Fibroblast of lung (primary cell): ENCODE data around the gene IL1A.

Experiments used
- EZH2 ChIP-seq: IDR thresholded peaks from 2 replicates; pipeline ENCODE4 v1.5.1; 2012; ENCODE audit warnings: low read length, control low read depth, mild to moderate bottlenecking; ENCODE audit errors: missing control alignments
- TF ChIP-seq, protein P1 (sequence below), 2 donors: IDR thresholded peaks in 1 of 2; conservative IDR thresholded peaks in 1 of 2; 1 replicate in 1 of 2; 2 replicates in 1 of 2; pipeline ENCODE4 v1.5.1; 2011 to 2012; ENCODE audit warnings: low read length in 2 of 2, control low read depth in 1 of 2, inconsistent platforms in 1 of 2, low read depth in 1 of 2, mild to moderate bottlenecking in 1 of 2

DNA sequence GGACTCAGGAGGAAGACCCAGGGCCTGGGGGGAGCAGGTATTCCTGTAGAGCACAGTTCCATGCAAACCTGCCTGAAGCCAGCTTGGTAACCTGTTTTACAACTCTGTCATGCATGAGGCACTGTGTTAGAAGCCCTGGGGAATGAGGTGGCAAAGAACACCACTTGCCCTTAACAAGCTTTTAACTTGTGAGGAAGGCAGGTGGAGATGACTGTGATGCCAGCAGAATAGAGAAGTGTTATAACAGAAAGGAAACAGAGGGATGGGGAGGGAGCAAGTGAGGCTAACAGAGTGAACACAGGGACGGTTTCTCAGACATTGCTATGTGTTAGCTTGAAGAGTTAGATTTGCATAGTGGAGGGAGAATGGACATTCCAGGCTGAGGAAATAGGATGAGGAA is 11.5 kb upstream of the IL1A start:
- TF ChIP-seq, protein P1, sequence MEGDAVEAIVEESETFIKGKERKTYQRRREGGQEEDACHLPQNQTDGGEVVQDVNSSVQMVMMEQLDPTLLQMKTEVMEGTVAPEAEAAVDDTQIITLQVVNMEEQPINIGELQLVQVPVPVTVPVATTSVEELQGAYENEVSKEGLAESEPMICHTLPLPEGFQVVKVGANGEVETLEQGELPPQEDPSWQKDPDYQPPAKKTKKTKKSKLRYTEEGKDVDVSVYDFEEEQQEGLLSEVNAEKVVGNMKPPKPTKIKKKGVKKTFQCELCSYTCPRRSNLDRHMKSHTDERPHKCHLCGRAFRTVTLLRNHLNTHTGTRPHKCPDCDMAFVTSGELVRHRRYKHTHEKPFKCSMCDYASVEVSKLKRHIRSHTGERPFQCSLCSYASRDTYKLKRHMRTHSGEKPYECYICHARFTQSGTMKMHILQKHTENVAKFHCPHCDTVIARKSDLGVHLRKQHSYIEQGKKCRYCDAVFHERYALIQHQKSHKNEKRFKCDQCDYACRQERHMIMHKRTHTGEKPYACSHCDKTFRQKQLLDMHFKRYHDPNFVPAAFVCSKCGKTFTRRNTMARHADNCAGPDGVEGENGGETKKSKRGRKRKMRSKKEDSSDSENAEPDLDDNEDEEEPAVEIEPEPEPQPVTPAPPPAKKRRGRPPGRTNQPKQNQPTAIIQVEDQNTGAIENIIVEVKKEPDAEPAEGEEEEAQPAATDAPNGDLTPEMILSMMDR (conservative IDR thresholded peaks at IDR 0.05 in 1 of 2, IDR thresholded peaks at IDR 0.05 in 1 of 2; ENCODE audit: low read depth in 1 of 2, low read length in 2 of 2): no peak
- TF ChIP-seq EZH2: no peak
